ENCODE measurements around the gene MSX1. TPM values are rescaled to one million over a fixed set of nuclear protein-coding genes. Genes with fewer than 3 reads are reported as not detected.

Gene MSX1
- total RNA-seq, 1 donor from 2014 or later, result 1.2 TPM

DNA sequence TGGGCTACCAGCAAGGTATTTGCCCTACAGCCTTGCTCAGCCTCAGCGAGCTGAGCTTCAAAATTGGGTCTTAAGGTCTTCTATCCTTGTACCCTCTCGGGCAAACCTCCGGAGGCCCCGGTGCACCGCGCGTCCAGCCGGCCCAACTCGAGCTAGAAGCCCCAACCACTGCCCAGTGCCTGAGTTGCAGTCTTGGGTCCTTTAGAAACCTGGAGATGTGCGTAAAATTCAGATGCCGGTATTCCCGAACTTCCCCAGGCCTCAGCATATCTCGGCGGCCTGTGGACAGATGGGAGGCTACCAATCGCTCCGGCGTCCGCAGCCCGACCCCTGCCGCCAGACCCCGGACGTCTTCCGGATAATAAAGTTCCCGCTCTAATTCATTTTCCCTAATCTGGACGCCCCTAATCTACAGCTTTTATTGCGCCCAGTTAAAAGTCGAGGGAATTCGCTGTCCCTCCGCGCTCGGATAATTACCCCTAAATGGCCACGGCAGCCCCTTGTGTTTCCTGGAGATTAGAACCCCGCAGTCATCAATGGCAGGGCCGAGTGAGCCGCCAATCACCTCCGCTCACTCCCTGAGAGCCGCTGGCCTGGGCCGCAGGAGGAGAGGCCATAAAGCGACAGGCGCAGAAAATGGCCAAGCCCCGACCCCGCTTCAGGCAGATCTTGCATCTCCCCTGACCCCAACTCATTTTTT, 1.5 kb upstream of the MSX1 start:
- DNase-seq (ENCODE audit: low spot score), result no peak

DNA sequence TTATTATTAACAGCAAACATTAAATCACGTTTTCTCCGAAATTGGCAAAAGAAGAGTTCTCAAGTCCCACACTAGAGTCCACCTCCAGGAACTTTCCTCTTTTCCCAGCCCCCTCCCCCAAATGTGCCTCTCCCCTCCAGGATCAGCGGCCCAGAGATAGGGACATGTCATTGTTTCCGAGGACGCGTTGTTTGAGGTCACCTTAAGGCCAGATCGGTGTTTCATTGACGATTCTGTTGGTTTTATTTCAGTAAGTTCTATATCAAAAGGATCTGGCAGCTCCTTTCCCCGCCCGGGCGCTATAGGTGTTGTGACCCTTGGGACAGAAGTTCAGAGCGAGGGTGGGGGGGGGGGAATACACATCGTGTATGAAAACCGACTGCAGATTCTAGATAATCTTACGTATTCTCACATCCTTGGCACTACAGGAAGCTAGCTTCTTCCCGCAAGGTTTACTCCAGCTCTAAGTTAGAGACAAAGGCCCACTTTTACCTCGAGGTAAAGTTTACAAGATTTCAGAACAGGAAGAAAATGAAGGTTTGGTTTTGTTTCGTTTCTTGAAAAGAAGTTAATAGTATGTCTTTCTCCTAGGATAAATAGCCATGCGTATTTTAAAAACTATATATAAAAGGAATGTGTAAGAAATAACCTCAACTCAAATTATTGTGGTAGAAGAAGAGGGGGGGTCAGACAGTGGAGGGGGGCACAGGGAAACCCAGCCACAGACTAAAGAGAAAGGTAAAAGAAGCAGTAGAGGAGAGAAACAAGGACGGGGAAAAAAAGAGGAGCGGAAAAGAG, 739 bp upstream of the MSX1 start:
- DNase-seq (ENCODE audit: low spot score), result no peak

DNA sequence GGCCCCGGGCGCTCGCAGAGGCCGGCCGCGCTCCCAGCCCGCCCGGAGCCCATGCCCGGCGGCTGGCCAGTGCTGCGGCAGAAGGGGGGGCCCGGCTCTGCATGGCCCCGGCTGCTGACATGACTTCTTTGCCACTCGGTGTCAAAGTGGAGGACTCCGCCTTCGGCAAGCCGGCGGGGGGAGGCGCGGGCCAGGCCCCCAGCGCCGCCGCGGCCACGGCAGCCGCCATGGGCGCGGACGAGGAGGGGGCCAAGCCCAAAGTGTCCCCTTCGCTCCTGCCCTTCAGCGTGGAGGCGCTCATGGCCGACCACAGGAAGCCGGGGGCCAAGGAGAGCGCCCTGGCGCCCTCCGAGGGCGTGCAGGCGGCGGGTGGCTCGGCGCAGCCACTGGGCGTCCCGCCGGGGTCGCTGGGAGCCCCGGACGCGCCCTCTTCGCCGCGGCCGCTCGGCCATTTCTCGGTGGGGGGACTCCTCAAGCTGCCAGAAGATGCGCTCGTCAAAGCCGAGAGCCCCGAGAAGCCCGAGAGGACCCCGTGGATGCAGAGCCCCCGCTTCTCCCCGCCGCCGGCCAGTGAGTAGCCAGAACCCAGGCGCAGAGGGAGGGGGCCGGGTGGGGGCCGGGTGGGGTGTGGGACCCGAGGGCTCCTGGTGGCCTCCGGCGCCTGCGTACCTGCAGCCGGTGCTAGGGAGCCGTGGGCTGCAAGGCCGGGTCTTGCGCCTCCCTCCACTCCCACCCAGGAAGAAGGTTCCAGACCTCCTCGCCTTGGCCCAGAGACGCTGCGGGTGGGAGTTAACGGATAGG, 534 bp downstream of the MSX1 start:
- DNase-seq (ENCODE audit: low spot score), result no peak

DNA sequence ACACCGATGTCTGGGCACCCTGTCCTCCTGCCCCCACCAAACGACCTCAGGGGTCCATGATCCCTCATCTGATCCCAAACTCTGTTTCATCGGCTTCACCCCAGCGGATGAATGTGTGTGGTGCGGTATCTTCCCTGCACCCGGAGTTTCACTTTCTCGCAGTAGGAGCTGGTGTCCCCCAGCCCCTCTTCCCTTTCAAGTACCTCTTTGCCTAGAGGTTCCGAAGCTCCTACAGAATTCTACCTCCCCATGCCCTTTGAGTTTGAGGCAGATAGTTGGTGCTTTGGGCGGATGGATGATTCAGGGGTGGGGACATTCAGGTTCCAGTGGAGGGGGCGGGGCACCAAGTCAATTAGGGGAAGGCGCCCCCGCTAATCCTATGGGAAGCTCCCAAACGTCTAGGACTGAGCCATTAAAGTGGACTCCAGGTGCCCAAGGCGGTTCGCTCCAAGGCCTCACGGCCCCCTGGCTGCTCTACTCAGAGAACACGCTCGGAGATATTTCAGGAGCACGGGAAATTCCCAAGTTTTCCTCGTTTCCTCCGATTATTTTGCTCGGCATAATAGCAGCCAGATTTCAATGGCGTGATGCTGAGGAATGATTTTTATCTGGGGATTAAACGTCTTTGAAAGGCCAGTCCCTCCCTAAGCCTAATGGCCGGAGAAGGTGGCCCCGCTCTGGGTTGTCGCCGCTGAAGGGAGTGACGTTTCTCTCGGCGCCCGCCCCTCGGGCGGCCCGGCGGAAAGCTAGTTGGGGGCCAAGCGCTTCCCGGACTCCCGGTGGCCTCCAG, 1.3 kb downstream of the MSX1 start:
- no peak for DNase-seq (ENCODE audit: low spot score)

DNA sequence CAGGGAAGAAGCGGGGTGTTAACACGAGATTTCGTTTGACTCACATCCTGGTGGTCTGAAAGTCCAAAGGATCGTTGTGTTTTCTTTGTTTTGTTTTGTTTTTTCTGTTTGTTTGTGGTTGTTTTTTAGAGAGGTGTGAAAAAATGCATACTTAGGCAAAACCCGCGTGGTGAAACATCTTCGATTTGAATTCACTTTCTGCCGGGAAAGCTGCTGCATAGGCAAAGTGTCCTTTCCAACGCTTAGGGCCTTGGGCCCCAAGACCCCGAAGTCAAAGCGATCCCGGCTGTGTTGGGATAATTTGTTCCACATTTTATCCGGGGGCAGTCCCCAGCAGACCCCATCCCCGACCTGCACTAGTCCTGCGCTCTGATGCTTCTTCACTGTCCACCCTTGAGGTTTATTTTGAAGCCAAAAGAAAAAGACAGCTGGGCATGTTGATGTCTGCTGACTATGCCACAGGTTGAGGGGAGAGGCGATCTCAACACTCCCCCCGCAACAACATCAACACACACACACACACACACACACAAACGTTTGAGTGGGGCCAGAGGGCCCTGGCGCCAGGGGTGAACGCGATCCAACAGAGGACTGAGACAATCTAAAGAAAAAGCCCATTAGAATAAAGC, 2.0 kb downstream of the MSX1 start:
- DNase-seq (ENCODE audit: low spot score), result no peak

DNA sequence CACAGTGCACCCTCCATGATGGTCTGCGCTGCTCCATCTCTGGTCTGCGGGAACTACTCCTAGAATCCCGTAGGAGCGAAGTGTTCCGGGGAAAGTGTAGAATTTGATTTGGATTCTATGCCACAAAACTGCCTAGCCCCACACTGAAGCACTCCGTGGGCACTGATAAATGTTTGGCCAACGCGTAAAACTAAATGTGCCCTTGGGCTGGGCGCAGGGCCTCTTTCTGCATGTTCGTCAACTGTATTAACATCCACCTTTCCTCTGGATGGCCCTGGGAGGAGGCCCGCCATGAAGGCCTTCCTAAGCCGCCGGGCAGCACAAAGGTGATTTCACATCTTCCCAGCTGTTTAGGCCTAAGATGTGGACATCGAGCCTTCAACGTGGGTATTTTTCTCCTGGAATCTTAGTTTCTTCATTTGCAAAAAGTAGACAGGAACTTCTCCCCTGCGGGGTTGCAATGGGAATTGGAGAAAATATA, 2.6 kb downstream of the MSX1 start:
- DNase-seq (ENCODE audit: low spot score), result no peak

DNA sequence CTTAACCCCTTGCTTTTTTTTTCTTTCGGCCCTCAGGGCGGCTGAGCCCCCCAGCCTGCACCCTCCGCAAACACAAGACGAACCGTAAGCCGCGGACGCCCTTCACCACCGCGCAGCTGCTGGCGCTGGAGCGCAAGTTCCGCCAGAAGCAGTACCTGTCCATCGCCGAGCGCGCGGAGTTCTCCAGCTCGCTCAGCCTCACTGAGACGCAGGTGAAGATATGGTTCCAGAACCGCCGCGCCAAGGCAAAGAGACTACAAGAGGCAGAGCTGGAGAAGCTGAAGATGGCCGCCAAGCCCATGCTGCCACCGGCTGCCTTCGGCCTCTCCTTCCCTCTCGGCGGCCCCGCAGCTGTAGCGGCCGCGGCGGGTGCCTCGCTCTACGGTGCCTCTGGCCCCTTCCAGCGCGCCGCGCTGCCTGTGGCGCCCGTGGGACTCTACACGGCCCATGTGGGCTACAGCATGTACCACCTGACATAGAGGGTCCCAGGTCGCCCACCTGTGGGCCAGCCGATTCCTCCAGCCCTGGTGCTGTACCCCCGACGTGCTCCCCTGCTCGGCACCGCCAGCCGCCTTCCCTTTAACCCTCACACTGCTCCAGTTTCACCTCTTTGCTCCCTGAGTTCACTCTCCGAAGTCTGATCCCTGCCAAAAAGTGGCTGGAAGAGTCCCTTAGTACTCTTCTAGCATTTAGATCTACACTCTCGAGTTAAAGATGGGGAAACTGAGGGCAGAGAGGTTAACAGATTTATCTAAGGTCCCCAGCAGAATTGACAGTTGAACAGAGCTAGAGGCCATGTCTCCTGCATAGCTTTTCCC, 3.4 kb downstream of the MSX1 start:
- DNase-seq (ENCODE audit: low spot score), result no peak

DNA sequence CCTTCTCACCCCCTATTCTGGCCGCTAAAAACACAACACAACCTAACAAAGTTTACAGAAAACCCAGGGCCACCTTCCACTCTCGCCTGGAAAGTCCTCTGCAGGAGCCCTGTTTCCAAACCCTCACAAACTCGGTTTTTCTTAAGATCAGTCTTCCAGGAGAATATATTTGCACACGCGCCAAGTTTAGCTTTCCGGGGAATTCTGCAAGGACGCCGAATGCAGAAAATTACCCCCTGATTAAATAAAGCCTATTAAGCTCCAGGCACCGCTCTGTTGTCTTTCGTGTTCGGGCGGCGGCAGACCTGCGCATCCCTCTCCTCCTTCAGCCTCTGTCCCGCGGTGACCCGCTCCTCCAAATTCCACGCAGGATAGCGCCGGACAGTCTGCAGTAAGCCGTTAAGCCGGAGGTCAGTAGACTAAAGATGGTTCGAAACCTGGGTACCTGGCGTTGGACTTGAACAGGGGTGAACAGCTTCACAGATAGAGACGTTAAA, 5.0 kb downstream of the MSX1 start:
- DNase-seq (ENCODE audit: low spot score), result no peak

DNA sequence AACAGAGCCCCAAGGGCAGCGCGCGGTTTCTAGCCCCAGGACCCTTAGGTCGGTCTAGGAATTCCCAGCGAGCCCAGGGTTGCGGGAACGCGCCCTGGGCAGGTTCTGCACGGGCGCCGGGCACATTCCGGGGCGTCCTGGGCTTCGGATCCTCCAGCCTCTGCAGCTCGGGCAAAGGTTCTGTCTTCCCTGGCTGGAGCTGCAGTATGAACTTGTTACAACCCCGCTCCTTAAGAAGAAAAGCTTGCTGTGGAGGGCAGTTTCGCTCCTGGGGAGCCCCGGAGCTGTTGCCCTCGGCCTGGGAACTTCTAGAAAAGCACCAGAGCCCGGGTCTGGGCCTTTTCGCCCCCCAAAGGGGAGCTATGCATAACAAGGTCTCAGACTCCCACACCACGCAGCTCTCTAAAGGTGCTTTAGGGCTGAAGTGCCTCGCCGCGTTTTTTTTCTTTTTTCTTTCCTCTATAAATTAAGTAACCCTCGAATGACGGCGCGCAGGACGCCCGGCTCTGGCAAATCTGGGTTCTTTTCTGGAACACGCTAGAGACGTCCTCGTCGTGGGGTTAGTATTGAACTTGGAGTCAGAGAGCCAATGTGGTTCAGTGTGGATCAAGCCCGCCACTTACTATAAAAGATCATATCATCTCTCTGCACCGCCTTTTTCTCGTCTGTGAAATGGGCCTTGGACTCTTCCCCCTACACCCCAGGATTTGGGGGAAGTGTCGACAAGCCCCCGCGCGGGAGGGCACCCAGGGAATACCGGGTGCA, 5.7 kb downstream of the MSX1 start:
- DNase-seq (ENCODE audit: low spot score), result no peak

DNA sequence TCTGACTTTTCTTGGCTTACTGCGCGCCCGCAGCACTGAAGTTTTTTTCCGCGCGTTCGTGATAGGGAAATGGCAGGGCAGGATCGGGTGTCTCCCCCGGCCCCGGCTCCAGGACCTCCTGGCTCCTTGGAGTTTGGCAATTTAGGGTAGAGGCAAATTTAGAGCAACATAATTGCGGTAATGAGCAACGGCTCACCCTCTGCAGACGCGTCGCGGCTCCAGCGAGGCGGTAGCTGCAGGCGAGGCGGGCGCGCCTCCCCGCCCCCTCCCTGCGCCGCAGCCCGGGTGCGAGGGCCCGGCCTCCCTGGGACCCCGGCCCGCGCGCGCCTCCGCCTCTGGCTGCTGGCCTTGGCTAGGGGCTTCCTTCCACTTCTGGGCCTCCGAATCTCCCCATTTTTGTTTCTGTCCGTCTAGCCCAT, 6.2 kb downstream of the MSX1 start:
- no peak for DNase-seq (ENCODE audit: low spot score)

DNA sequence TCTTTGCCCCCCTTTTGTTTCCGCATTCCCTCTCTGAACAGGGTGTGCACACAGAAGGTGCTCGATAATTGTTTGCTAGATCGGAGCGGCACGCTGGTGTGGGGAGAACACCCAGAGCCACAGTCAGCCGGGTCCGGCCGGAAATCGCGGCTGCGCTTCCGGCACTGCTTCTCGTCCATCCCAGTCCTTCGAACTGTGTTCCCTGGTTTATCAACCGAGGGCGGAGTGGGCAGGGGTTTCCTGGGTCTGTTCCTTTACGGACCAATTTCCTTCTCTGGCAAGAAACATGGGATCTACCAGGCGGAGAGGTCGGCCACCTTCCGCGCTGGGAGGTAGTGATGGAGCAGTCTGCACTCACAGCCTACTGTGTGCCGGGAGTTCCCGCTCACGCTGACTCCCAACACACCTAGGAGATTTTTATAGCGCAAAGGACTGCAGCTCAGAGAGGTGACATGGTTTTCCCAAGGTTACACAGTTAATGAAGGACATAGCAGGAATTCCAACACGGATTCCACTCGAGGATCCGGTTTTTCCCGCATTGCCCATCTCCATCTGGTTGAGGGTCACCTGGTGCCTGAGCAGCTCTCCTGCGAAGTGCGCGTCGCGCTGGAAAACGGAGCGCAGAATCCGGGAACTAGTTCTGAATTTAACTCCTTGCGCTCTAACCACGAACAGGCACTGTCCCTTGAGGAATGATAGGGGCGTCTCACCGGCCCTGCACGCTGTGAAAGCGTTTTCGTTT, 6.8 kb downstream of the MSX1 start:
- DNase-seq (ENCODE audit: low spot score), result no peak

DNA sequence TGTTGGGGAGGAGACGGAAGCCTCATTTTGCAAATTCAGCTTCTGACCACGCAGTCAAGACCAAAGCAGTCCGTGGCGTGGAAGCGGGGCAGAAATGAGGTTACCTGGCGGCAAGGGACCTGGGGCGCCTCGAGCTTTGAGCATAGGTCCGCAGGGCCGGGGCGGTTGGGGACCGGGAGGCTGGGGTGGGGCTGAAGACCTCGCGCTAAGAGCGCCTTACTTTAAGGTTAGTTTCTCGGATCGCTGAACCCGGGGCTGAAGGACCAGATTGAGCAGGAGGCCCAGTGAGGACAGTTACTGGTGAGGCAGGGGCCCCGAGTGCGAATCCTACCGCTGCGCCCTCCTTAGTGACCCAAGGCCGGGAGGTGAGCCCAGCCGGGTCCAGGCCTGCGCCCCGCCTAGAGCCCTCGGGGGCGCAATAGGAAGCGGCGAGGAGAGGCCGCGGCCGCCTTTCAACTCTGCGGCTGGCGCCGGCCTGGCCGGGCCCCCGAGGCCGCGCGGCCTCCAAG, 7.5 kb downstream of the MSX1 start:
- no peak for DNase-seq (ENCODE audit: low spot score)

DNA sequence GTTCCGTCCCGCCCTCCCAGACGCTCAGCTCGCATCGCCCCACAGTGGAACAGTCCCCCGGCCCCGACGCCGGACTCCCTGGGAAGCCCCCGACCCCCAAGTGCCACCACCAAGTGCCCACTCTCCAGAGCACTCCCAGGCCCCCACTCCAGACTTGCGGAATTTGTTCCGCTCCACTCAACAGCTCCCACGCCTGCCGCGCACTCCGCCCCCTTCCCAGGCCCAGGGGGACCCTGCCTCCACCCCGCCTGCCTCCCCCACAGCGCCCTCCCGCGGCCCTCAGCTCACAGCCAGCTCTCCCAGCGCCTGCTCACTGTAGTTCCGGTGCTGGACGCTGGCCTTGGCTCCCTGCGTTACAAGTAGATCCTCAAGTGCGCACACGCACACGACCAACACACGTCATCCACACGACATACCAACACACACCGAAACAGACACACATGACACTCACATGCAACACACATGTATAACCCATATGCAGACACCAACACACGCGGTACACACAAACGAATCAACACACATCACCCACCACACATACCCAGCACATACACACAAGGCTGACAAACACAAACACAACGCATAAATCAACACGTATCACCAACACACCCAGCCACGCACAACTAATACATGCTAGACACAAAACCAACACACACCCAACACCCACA, 8.0 kb downstream of the MSX1 start:
- no peak for DNase-seq (ENCODE audit: low spot score)

DNA sequence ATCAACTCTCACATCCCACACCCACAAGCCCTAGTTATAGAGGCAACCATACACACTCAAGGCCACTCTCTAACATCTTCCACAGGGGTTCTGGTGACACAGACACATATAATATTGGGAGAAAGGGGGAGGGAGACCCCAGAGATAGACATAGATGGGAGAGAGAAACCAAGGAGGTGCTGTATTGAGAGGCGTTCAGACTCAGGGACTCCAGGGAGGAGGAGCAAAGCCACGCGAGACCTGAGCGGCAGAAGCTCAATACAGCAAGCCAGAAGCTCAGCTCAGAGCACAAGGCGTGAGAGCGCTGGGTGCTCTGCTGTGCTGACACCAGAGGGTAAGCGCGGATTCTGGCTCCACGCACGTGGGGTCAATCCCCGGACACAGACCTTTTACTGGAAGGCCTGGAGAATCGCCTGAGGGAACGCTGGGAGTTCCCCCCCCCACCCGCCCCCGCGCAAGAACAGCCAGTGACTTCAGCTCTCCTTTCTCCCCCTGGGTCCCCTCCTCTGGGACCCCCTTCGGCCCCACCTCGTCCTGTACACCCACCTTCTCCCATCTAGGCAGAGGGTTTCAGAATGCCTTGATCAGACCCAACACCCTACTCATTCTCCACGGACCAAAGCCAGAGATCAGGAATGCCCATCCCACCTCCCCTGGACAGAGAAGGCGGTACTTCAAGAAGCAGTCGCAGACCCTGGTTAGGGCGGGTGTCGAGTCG, 8.7 kb downstream of the MSX1 start:
- no peak for DNase-seq (ENCODE audit: low spot score)

DNA sequence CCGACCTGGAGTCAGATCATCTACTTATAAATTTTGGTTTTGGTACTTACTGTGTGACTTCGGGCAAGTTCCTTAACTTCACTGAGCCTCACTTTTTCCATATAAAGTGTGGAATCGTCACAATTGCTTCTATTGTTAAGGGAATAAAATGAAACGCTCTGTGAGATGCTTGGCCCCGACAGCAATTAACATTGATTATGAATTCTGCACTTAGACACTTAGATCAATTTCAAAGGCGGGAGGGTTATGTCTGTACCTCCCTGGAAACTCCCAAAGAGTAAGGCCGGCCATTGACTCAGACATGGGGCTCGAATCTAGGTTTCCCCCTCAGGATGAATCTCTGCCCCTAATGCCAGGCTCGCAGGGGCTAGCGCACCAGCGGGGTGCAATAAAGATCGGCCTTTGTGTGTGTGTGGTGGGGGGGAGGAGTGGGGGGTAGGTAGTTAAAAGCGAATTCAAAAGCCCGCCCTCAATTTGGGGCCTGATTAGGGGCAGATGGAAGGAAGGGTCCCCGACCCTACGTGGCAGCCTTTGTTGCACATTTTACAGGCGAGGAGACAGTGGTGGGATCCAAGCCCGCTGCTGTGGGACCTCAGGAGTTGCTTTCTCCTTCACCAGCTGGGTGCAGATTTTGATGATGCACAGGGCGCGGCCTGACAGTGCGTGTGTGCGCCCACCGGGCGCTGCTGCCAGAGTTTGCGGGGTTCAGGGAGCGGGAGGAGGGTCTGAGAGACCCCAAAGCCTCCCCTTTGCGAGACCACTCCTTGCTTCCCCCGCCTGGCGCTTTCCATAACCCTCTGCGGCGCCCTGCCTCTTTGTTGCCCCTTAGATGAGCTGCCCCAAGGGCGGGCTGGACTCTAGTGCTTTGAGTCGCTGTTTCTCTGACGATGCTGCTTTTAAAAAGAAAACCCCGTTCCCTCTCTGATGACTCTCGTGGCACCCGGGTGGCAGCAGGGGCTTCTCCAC, 9.6 kb downstream of the MSX1 start:
- DNase-seq (ENCODE audit: low spot score), result no peak

Data from mucosa of gallbladder (tissue), 1 donor.